Renal cortex interstitium (tissue), 11 donors: ENCODE results near the gene SPTAN1. TPM values are rescaled to one million over a fixed set of nuclear protein-coding genes. Genes with fewer than 3 reads are reported as not detected.
"Not testable (repeated sequence)": the region's sequence is repeated elsewhere in the genome, so short reads cannot be mapped to it uniquely, and the experiment has no call there.

Source experiments
- DNase-seq, 11 donors: peaks; one replicate each; pipeline ENCODE4 v3.0.0-alpha.2; 2013; ENCODE audit warnings: low read depth in 9 of 11, low spot score in 4 of 11; ENCODE audit errors: extremely low read depth in 1 of 11
- polyA plus RNA-seq, 3 donors: library from polyadenylated mRNA; unstranded; fragments of 120-200 nt; gene quantifications; one replicate each; pipeline ENCODE4 v1.2.1, GENCODE V29; 2013; ENCODE audit not compliant: insufficient read length in 3 of 3

The SPTAN1 gene
- polyA plus RNA-seq, 3 donors = 329 to 433 (median 374) TPM

GRCh38 chr9:128580731-128581130, 28.3 kb downstream of the SPTAN1 start:
- DNase-seq = no peak

GRCh38 chr9:128585155-128585554, 32.8 kb downstream of the SPTAN1 start:
- DNase-seq = not testable (repeated sequence)

GRCh38 chr9:128586934-128587333, 34.5 kb downstream of the SPTAN1 start:
- DNase-seq = not testable (repeated sequence)

GRCh38 chr9:128587453-128587852, 35.1 kb downstream of the SPTAN1 start:
- no peak for DNase-seq

- no peak for DNase-seq
Measured at GRCh38 chr9:128588581-128589233, 36.3 kb downstream of the SPTAN1 start.

GRCh38 chr9:128593039-128593438, 40.7 kb downstream of the SPTAN1 start:
- DNase-seq = no peak

GRCh38 chr9:128593856-128594255, 41.5 kb downstream of the SPTAN1 start:
- DNase-seq = no peak

GRCh38 chr9:128595471-128595870, 43.1 kb downstream of the SPTAN1 start:
- no peak for DNase-seq

- no peak for DNase-seq
Measured at GRCh38 chr9:128600099-128600498, 47.7 kb downstream of the SPTAN1 start.

- no peak for DNase-seq
Measured at GRCh38 chr9:128603697-128604096, 51.3 kb downstream of the SPTAN1 start.

GRCh38 chr9:128607642-128608350, 55.4 kb downstream of the SPTAN1 start:
- no peak for DNase-seq

GRCh38 chr9:128610897-128611296, 58.5 kb downstream of the SPTAN1 start:
- DNase-seq = no peak

GRCh38 chr9:128611600-128612394, 59.4 kb downstream of the SPTAN1 start:
- no peak for DNase-seq

GRCh38 chr9:128614728-128615127, 62.3 kb downstream of the SPTAN1 start:
- no peak for DNase-seq

GRCh38 chr9:128615571-128615970, 63.2 kb downstream of the SPTAN1 start:
- no peak for DNase-seq

- DNase-seq = no peak
Measured at GRCh38 chr9:128617943-128618342, 65.6 kb downstream of the SPTAN1 start.

GRCh38 chr9:128619127-128619526, 66.7 kb downstream of the SPTAN1 start:
- DNase-seq = no peak

GRCh38 chr9:128619779-128620178, 67.4 kb downstream of the SPTAN1 start:
- no peak for DNase-seq

- no peak for DNase-seq
Measured at GRCh38 chr9:128621730-128622455, 69.5 kb downstream of the SPTAN1 start.
